Neural cell (in vitro differentiated cells): ENCODE measurements around the gene TMEM240. TPM values are rescaled to one million over a fixed set of nuclear protein-coding genes. Genes with fewer than 3 reads are reported as not detected.

Experiments used
- H2AFZ ChIP-seq: fragments of 200-600, 300-800 bp; sonication (generic), shearing (Covaris generic); 2 replicates; pipeline ENCODE4 v1.6.0; 2014; ENCODE audit warnings: low read depth, mild to moderate bottlenecking, antibody characterized with exemption, low read length, moderate library complexity
- H3F3A ChIP-seq: fragments of 200-600 bp; shearing (Covaris generic); 2 replicates; pipeline ENCODE4 v1.6.1; 2016; ENCODE audit warnings: mild to moderate bottlenecking, moderate library complexity, mixed read lengths, antibody characterized with exemption, low read length; ENCODE audit not compliant: insufficient read depth, poor library complexity, severe bottlenecking
- H3K27ac ChIP-seq: fragments of 200-600, 300-800 bp; sonication (generic), shearing (Covaris generic); 2 replicates; pipeline ENCODE4 v1.5.1; 2014; ENCODE audit warnings: mild to moderate bottlenecking, low read length, moderate library complexity
- H3K27me3 ChIP-seq: fragments of 300-800, 200-600 bp; sonication (generic), shearing (Covaris generic); 2 replicates; pipeline ENCODE4 v1.6.0; 2014; ENCODE audit warnings: mild to moderate bottlenecking, low read depth, low read length, moderate library complexity; ENCODE audit not compliant: insufficient read depth
- H3K36me3 ChIP-seq: fragments of 300-800, 200-600 bp; sonication (generic), shearing (Covaris generic); 2 replicates; pipeline ENCODE4 v1.5.1; 2014; ENCODE audit warnings: mild to moderate bottlenecking, antibody characterized with exemption, low read length, moderate library complexity; ENCODE audit not compliant: insufficient read depth
- H3K4me2 ChIP-seq: fragments of 300-800, 200-600 bp; sonication (generic), shearing (Covaris generic); 2 replicates; pipeline ENCODE4 v1.6.0; 2014; ENCODE audit warnings: mild to moderate bottlenecking, low read length
- H3K4me3 ChIP-seq: fragments of 300-800, 200-600 bp; sonication (generic), shearing (Covaris generic); 2 replicates; pipeline ENCODE4 v1.5.1; 2014; ENCODE audit warnings: mild to moderate bottlenecking, low read length, moderate library complexity
- H3K79me2 ChIP-seq: fragments of 200-600 bp; shearing (Covaris generic); replicated peaks from 2 replicates; pipeline ENCODE4 v1.6.0; 2014; ENCODE audit warnings: mild to moderate bottlenecking, low read length, moderate library complexity; ENCODE audit not compliant: insufficient read depth
- H3K9ac ChIP-seq: fragments of 300-800, 200-600 bp; sonication (generic), shearing (Covaris generic); 2 replicates; pipeline ENCODE4 v1.6.1; 2016; ENCODE audit warnings: mild to moderate bottlenecking, low read length, mixed read lengths
- H3K9me2 ChIP-seq: fragments of 200-600 bp; shearing (Covaris generic); 2 replicates; pipeline ENCODE4 v1.6.1; 2016; ENCODE audit warnings: mild to moderate bottlenecking, low read length, mixed read lengths; ENCODE audit not compliant: insufficient read depth
- H3K9me3 ChIP-seq: fragments of 200-600, 300-800 bp; sonication (generic), shearing (Covaris generic); 2 replicates; pipeline ENCODE4 v1.6.1; 2016; ENCODE audit warnings: mild to moderate bottlenecking, mixed run types, low read length, moderate library complexity, mixed read lengths
- H4K20me1 ChIP-seq: fragments of 200-600 bp; shearing (Covaris generic); 2 replicates; pipeline ENCODE4 v1.6.1; 2016; ENCODE audit warnings: mild to moderate bottlenecking, mixed run types; ENCODE audit not compliant: insufficient read depth
- CTCF ChIP-seq: fragments of 450-650 bp; IDR thresholded peaks from 2 replicates; pipeline ENCODE4 v1.5.1; 2014; ENCODE audit warnings: antibody characterized with exemption, mild to moderate bottlenecking, moderate library complexity; ENCODE audit not compliant: poor library complexity, severe bottlenecking
- EP300 ChIP-seq: fragments of 450-650 bp; conservative IDR thresholded peaks from 2 replicates; pipeline ENCODE4 v1.6.1; 2014; ENCODE audit warnings: antibody characterized with exemption, mild to moderate bottlenecking, moderate library complexity; ENCODE audit not compliant: poor library complexity, severe bottlenecking
- EZH2 ChIP-seq: fragments of 200-600, 300-800 bp; shearing (Covaris generic), sonication (generic); IDR thresholded peaks from 2 replicates; pipeline ENCODE4 v1.6.1; 2014; ENCODE audit warnings: antibody characterized with exemption, low read length, borderline replicate concordance, mild to moderate bottlenecking; ENCODE audit not compliant: insufficient read depth, poor library complexity, severe bottlenecking
- MXI1 ChIP-seq: fragments of 450-650 bp; conservative IDR thresholded peaks from 2 replicates; pipeline ENCODE4 v1.6.1; 2014; ENCODE audit warnings: antibody characterized with exemption, mild to moderate bottlenecking; ENCODE audit not compliant: poor library complexity, severe bottlenecking
- POLR2AphosphoS5 ChIP-seq: IDR thresholded peaks from 2 replicates; pipeline ENCODE4 v1.6.1; 2012
- RAD21 ChIP-seq: fragments of 450-650 bp; conservative IDR thresholded peaks from 2 replicates; pipeline ENCODE4 v1.6.1; 2014; ENCODE audit warnings: antibody characterized with exemption, mild to moderate bottlenecking, moderate library complexity
- REST ChIP-seq: IDR thresholded peaks from 2 replicates; pipeline ENCODE4 v1.6.1; 2012; ENCODE audit warnings: borderline replicate concordance
- SMC3 ChIP-seq: fragments of 450-650 bp; conservative IDR thresholded peaks from 2 replicates; pipeline ENCODE4 v1.6.1; 2014; ENCODE audit warnings: antibody characterized with exemption, mild to moderate bottlenecking, moderate library complexity; ENCODE audit not compliant: poor library complexity
- TAF1 ChIP-seq: IDR thresholded peaks from 2 replicates; pipeline ENCODE4 v1.6.1; 2012; ENCODE audit warnings: low read depth
- polyA plus RNA-seq: library from polyadenylated mRNA; depleted of rRNA; stranded (reverse); fragments of >200 nt; gene quantifications from 2 replicates; pipeline ENCODE4 v1.2.3, GENCODE V29; 2014

Gene TMEM240
- polyA plus RNA-seq, 1 donor from 2014 or later, result 46.7 TPM

- H3K79me2 ChIP-seq, result no peaks in the 10 kb centered on the region
- H2AFZ ChIP-seq, result no peak overlapping the region
- H3F3A ChIP-seq, result no peaks in the 10 kb centered on the region
- no peak overlapping the region for H3K4me2 ChIP-seq
- H3K36me3 ChIP-seq, result no peaks in the 10 kb centered on the region
- H3K27me3 ChIP-seq, result peaks cover 6% of the 10 kb centered on the region
- H4K20me1 ChIP-seq, result no peaks in the 10 kb centered on the region
- TF ChIP-seq SMC3 (no peak), REST (no peak), MXI1 (no peak), POLR2AphosphoS5 (no peak), TAF1 (no peak), CTCF (no peak)
- H3K4me3 ChIP-seq, result no peak overlapping the region
- no peak overlapping the region for H3K27ac ChIP-seq
- no peak overlapping the region for H3K9ac ChIP-seq
- H3K9me3 ChIP-seq, result no peaks in the 10 kb centered on the region
- no peaks in the 10 kb centered on the region for H3K9me2 ChIP-seq
These were observed 42.3 kb upstream of the TMEM240 start for GRCh38 chr1:1582585-1583346.

GRCh38 chr1:1578371-1578940 is 38.0 kb upstream of the TMEM240 start:
- TF ChIP-seq MXI1, result no peak
- TF ChIP-seq RAD21, result no peak
- TF ChIP-seq REST, result no peak
- TF ChIP-seq EP300, result no peak
- TF ChIP-seq POLR2AphosphoS5, result no peak
- TF ChIP-seq CTCF, result no peak
- TF ChIP-seq SMC3, result no peak
- no peak for TF ChIP-seq EZH2
- no peak overlapping the region for H2AFZ ChIP-seq

More at GRCh38 chr1:1578371-1578940, 38.0 kb upstream of the TMEM240 start:
- H3K36me3 ChIP-seq, result no peaks in the 10 kb centered on the region
- H3K4me2 ChIP-seq, result no peak overlapping the region
- no peaks in the 10 kb centered on the region for H3K9me3 ChIP-seq
- H3K27ac ChIP-seq, result no peak overlapping the region
- peaks cover 4% of the 10 kb centered on the region for H3K79me2 ChIP-seq
- H3K27me3 ChIP-seq, result peaks cover 4% of the 10 kb centered on the region
- H3F3A ChIP-seq, result no peaks in the 10 kb centered on the region
- no peaks in the 10 kb centered on the region for H4K20me1 ChIP-seq
- no peak overlapping the region for H3K9ac ChIP-seq
- no peaks in the 10 kb centered on the region for H3K9me2 ChIP-seq
- H3K4me3 ChIP-seq, result no peak overlapping the region
